Muscle layer of colon (tissue), 2 donors: ENCODE results near the gene FBXW12.

Experiments used
- H3K27ac ChIP-seq: one replicate; pipeline ENCODE4 v1.7.0; 2013; ENCODE audit warnings: low read depth, mild to moderate bottlenecking, low read length, moderate library complexity
- H3K27me3 ChIP-seq, 2 donors: one replicate each; pipeline ENCODE4 v1.7.0; 2013; ENCODE audit warnings: low read length in 2 of 2, mild to moderate bottlenecking in 2 of 2; ENCODE audit not compliant: insufficient read depth in 2 of 2, control insufficient read depth in 1 of 2
- H3K36me3 ChIP-seq: one replicate; pipeline ENCODE4 v1.7.0; 2013; ENCODE audit warnings: mild to moderate bottlenecking, low read length; ENCODE audit not compliant: insufficient read depth
- H3K4me1 ChIP-seq: one replicate; pipeline ENCODE4 v1.7.0; 2013; ENCODE audit warnings: mild to moderate bottlenecking, low read length; ENCODE audit not compliant: insufficient read depth
- H3K4me3 ChIP-seq, 2 donors: one replicate each; pipeline ENCODE4 v1.7.0; 2013; ENCODE audit warnings: low read length in 2 of 2, low read depth in 1 of 2, mild to moderate bottlenecking in 1 of 2, moderate library complexity in 1 of 2
- H3K9ac ChIP-seq: one replicate; pipeline ENCODE4 v1.7.0; 2013; ENCODE audit warnings: low read length
- H3K9me3 ChIP-seq: one replicate; pipeline ENCODE4 v1.7.0; 2013; ENCODE audit warnings: mild to moderate bottlenecking, low read length
- donor health status: abdominal sarcoma.
- donor health status: Adenocarcinoma of cecum.

Gene FBXW12

GRCh38 chr3:48433472-48434118, 61.6 kb downstream of the FBXW12 start:
- H3K4me3 ChIP-seq, result no peak overlapping the region
- H3K36me3 ChIP-seq, result peaks cover 14% of the 10 kb centered on the region
- H3K27ac ChIP-seq, result peak overlapping the region; percentile 25
- H3K27me3 ChIP-seq, result no peaks in the 10 kb centered on the region
- no peaks in the 10 kb centered on the region for H3K9me3 ChIP-seq
- H3K4me1 ChIP-seq, result peaks cover 15% of the 10 kb centered on the region
- no peak overlapping the region for H3K9ac ChIP-seq

DNA sequence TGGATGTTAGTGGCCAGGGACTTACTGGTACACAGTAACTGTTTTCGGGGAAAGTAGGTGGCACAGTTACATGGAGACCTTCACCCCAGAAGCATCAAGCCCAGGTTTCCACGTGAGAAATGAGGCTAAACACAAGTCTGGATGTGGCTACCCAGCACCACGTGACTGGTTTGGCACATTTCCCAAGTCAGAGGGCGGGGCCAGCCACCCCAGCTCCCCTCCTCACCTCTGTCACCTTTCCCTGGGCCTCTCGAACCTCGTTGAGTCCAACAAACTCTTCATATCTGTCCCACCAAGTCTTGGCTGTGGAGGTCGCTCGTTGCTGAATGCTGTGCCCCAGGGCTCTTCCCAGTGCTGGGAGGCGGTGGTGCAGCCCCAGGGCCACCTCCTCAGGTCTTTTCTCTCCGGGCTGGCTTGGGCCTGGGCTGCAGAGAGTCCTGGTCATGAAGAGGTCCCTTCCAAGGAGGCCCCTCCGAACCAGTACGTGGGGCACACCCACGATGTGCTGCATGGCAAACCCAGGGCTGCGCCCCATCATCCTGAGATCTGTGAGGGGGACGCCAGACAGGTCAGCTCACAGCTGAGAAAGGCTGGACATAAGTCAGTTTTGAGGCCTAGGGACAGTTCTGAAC, 62.7 kb downstream of the FBXW12 start:
- Histone ChIP-seq H3K9ac (no peak overlapping the region), H3K4me3 (no peak overlapping the region), H3K27me3 (no peaks in the 10 kb centered on the region), H3K9me3 (no peaks in the 10 kb centered on the region), H3K36me3 (peaks cover 14% of the 10 kb centered on the region), H3K27ac (peak overlapping the region; percentile 28), H3K4me1 (peaks cover 20% of the 10 kb centered on the region)

DNA sequence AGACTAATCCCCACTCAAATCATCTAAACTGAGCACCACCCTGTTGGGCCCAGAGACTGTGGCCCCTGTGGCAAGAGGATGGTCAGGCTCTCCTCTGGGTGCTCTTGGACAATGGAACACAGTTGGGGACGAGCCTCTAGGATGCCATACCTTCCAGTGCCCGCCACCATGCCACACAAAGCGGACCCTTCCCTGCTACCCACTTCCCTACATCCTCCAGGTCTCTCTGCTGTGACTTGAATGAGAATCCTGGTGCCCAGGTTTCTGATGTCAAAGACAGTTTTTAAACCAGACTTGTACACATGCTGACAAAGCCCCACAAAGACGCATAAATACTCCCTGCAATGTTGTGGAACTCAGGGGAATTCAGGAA, 63.2 kb downstream of the FBXW12 start:
- Histone ChIP-seq H3K9ac (no peak overlapping the region), H3K36me3 (peaks cover 14% of the 10 kb centered on the region), H3K4me1 (peaks cover 17% of the 10 kb centered on the region), H3K27ac (peak overlapping the region; percentile 28), H3K4me3 (no peak overlapping the region), H3K9me3 (no peaks in the 10 kb centered on the region), H3K27me3 (no peaks in the 10 kb centered on the region)

DNA sequence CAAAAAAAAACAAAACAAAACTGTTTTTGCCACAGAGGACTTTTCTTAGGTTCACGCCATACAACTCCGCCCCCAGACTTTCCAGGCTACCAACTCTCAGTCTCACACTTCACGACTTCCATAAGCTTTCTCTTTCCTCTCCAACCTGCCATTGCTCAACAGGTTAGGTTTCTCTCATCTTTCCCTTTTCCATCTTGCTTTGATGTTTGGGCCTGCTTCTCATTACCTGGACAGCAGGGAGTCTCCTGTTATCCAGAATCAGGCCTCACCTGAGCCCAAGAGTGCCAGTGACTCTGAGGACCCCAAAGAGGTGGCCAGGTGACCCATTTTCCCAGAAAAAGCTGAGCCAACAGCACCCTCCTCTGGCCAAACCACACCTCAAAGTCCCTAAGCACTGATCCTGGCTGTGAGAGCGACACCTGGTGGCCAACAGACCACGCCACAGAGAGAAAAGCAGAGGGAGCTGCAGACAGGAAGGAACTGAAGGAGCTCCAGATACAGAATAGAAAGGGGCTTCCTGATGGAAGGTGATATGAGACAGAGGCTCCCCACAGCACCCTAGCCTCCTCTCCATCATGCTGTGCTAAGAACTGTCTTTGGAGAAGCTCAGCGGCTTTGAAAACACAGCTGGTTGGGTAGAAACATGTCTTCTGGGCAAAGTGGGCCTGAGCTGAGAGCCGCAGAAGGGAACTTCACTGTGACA, 63.9 kb downstream of the FBXW12 start:
- no peak overlapping the region for H3K9ac ChIP-seq

DNA sequence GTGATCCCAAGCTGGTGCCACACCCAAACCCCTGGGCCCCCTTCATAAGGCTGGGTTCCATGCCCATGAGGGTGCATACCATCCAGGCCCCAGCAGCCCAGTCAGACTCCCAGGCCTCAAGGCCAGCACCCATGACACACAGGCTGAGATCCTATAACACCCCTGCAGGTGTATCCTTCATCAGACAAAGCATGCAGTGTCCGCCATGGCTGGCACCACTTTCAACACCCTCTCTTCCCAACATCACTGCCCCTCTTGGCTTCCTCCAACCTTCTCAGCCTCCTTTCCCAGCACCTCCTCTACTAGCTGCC, 64.4 kb downstream of the FBXW12 start:
- no peak overlapping the region for H3K9ac ChIP-seq
- H3K4me3 ChIP-seq, result no peak overlapping the region
- H3K27ac ChIP-seq, result no peak overlapping the region
- no peaks in the 10 kb centered on the region for H3K9me3 ChIP-seq
- H3K27me3 ChIP-seq, result no peaks in the 10 kb centered on the region
- peaks cover 15% of the 10 kb centered on the region for H3K36me3 ChIP-seq
- H3K4me1 ChIP-seq, result peaks cover 18% of the 10 kb centered on the region

More for the DNA sequence above, 63.9 kb downstream of the FBXW12 start:
- Histone ChIP-seq H3K27me3 (no peaks in the 10 kb centered on the region), H3K4me1 (peaks cover 13% of the 10 kb centered on the region), H3K36me3 (peaks cover 14% of the 10 kb centered on the region), H3K9me3 (no peaks in the 10 kb centered on the region), H3K27ac (peak overlapping the region; percentile 28), H3K4me3 (no peak overlapping the region)

- Histone ChIP-seq H3K4me3 (no peak overlapping the region), H3K9ac (no peak overlapping the region), H3K27me3 (no peaks in the 10 kb centered on the region), H3K36me3 (peaks cover 19% of the 10 kb centered on the region), H3K27ac (no peak overlapping the region), H3K4me1 (peaks cover 22% of the 10 kb centered on the region), H3K9me3 (no peaks in the 10 kb centered on the region)
These were observed 64.8 kb downstream of the FBXW12 start for GRCh38 chr3:48436855-48437254.

- Histone ChIP-seq H3K27ac (no peak overlapping the region), H3K4me1 (peaks cover 25% of the 10 kb centered on the region), H3K36me3 (peaks cover 17% of the 10 kb centered on the region), H3K9me3 (no peaks in the 10 kb centered on the region), H3K9ac (no peak overlapping the region), H3K4me3 (no peak overlapping the region), H3K27me3 (no peaks in the 10 kb centered on the region)
These were observed 65.8 kb downstream of the FBXW12 start for GRCh38 chr3:48437812-48438211.

GRCh38 chr3:48439820-48440589, 68.0 kb downstream of the FBXW12 start, which contains the start of the genes CCDC51 and TMA7:
Gene CCDC51, minus strand, starts transcription at chr3:48440119. Its CDS starts 4,991 bp downstream, at chr3:48435128.
Gene TMA7, plus strand, starts transcription at chr3:48440257. Its CDS starts 40 bp downstream, at chr3:48440297.
- H3K4me3 ChIP-seq, result peak within 1 kb of the TSS; percentile 91 to 92
- no peaks in the 10 kb centered on the region for H3K27me3 ChIP-seq
- H3K4me1 ChIP-seq, result peaks cover 25% of the 10 kb centered on the region
- peak within 1 kb of the TSS; percentile 75 for H3K9ac ChIP-seq
- H3K36me3 ChIP-seq, result peaks cover 27% of the 10 kb centered on the region
- H3K9me3 ChIP-seq, result no peaks in the 10 kb centered on the region
- H3K27ac ChIP-seq, result peak within 1 kb of the TSS; percentile 91

DNA sequence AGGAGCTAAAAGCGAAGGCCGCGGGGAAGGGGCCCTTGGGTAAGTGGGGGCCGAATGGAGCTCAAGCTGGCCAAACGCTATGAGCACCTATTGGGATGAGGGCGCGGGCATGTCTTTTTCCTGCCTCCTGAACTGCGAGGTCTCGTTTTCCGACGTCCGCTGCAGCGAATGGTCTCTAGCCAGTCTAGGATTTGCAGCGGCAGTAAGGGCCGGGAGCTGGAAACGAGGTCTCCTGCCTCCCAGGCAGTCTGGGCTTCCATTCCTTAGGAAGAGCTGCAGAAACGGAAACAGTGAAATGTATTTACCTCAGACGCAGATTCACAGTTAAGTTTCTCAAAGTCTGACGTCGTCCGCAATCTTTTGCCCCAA, 68.6 kb downstream of the FBXW12 start:
- Histone ChIP-seq H3K9me3 (no peaks in the 10 kb centered on the region), H3K4me1 (peaks cover 25% of the 10 kb centered on the region), H3K4me3 (peak overlapping the region; percentile 91 to 92), H3K36me3 (peaks cover 27% of the 10 kb centered on the region), H3K27me3 (no peaks in the 10 kb centered on the region), H3K27ac (peak overlapping the region; percentile 91), H3K9ac (peak overlapping the region; percentile 75)

DNA sequence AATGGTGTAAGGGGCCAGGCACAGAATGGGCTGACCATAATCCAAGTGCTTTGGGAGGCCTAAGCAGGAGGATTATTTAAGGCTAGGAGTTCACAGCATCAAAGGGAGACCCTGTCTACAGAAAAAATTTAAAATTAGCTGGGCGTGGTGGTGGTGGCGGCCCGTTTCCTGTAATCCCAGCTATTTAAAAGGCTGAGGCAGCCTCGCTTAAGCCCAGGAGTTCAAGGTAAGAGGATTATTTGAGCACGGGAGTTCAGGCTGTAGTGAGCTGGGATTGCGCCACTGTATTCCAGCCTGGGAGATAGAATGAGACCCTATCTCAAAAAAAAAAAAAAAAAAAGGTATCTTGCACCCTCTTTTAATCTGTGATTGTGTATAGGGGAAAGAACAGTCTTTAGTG, 69.9 kb downstream of the FBXW12 start:
- H3K9ac ChIP-seq, result no peak overlapping the region
- no peaks in the 10 kb centered on the region for H3K27me3 ChIP-seq
- H3K4me1 ChIP-seq, result peaks cover 26% of the 10 kb centered on the region
- no peaks in the 10 kb centered on the region for H3K9me3 ChIP-seq
- H3K36me3 ChIP-seq, result peaks cover 27% of the 10 kb centered on the region
- H3K27ac ChIP-seq, result no peak overlapping the region
- H3K4me3 ChIP-seq, result no peak overlapping the region
